ENCODE data around the gene KDM7A. TPM values are rescaled to one million over a fixed set of nuclear protein-coding genes. Genes with fewer than 3 reads are reported as not detected.

Gene KDM7A
- total and polyA plus RNA-seq, 12 donors: 2.7 to 16.4 (median 11.8) TPM

GRCh38 chr7:140082770-140083169, 94.0 kb downstream of the KDM7A start:
- no peak for TF ChIP-seq CTCF (IDR thresholded peaks at IDR 0.05)
- 80% methylated on average over 7 of the region's 7 CpGs for WGBS, 2 donors
- Histone ChIP-seq H3K27me3 (no peaks in the 10 kb centered on the region), H3K36me3 (peaks cover 0 to 16% (median 0%) of the 10 kb centered on the region in 9 donors), H3K9me3 (no peaks in the 10 kb centered on the region), H3K27ac (no peak overlapping the region), H3K4me1 (peaks cover 0 to 28% (median 4%) of the 10 kb centered on the region in 9 donors), H3K4me3 (no peak overlapping the region)
- ATAC-seq: peak in 2 of 8 donors; percentile 31 to 35
- intact Hi-C loops (cut with DNase I): no loop called here
- no peak for DNase-seq

GRCh38 chr7:140081774-140082425, 94.9 kb downstream of the KDM7A start:
- Histone ChIP-seq H3K36me3 (peaks cover 0 to 8% (median 0%) of the 10 kb centered on the region in 9 donors), H3K27me3 (no peaks in the 10 kb centered on the region), H3K27ac (no peak overlapping the region), H3K4me3 (no peak overlapping the region), H3K9me3 (no peaks in the 10 kb centered on the region), H3K4me1 (peaks cover 0 to 26% (median 4%) of the 10 kb centered on the region in 9 donors)
- 93 to 94% methylated on average over 11 of the region's 11 CpGs for WGBS, 2 donors
- intact Hi-C loops (cut with DNase I): no loop called here
- ATAC-seq (no peak), DNase-seq (no peak)
- TF ChIP-seq CTCF (IDR thresholded peaks at IDR 0.05): no peak

GRCh38 chr7:140080919-140081318, 95.9 kb downstream of the KDM7A start:
- ATAC-seq (no peak), DNase-seq (no peak)
- TF ChIP-seq CTCF (IDR thresholded peaks at IDR 0.05): no peak
- Histone ChIP-seq H3K36me3 (no peaks in the 10 kb centered on the region), H3K27me3 (no peaks in the 10 kb centered on the region), H3K4me1 (peaks cover 0 to 26% (median 4%) of the 10 kb centered on the region in 9 donors), H3K9me3 (no peaks in the 10 kb centered on the region), H3K27ac (no peak overlapping the region), H3K4me3 (no peak overlapping the region)
- 63 to 65% methylated on average over 7 of the region's 7 CpGs for WGBS, 2 donors
- intact Hi-C loops (cut with DNase I): no loop called here

- Histone ChIP-seq H3K9me3 (no peaks in the 10 kb centered on the region), H3K4me1 (peaks cover 0 to 13% (median 4%) of the 10 kb centered on the region in 9 donors), H3K27me3 (no peaks in the 10 kb centered on the region), H3K27ac (no peak overlapping the region), H3K36me3 (no peaks in the 10 kb centered on the region), H3K4me3 (no peak overlapping the region)
- intact Hi-C loops (cut with DNase I): no loop called here
- TF ChIP-seq CTCF (IDR thresholded peaks at IDR 0.05): peak in 5 of 9 donors; percentile 14 to 40 (median 36)
- DNase-seq (no peak), ATAC-seq (peak in 5 of 8 donors; percentile 12 to 65 (median 50))
- 50 to 59% methylated on average over 6 of the region's 6 CpGs for WGBS, 2 donors
Observed at GRCh38 chr7:140079121-140079536, 97.7 kb downstream of the KDM7A start.

Data from heart right ventricle (tissue), 16 donors.